GM21423 (cell line): ENCODE measurements around the gene SLC9A8.

ENCODE experiments used
- ATAC-seq: cut with Tn5 transposase; IDR thresholded peaks from one replicate; pipeline ENCODE4 v1.9.1; 2021; ENCODE audit warnings: mild to moderate bottlenecking, moderate library complexity; ENCODE audit not compliant: unreplicated experiment

SLC9A8 gene

GRCh38 chr20:49913399-49914047, 100.9 kb downstream of the SLC9A8 start:
- no peak for ATAC-seq

- no peak for ATAC-seq
Measured at GRCh38 chr20:49914310-49915117, 101.9 kb downstream of the SLC9A8 start.

DNA sequence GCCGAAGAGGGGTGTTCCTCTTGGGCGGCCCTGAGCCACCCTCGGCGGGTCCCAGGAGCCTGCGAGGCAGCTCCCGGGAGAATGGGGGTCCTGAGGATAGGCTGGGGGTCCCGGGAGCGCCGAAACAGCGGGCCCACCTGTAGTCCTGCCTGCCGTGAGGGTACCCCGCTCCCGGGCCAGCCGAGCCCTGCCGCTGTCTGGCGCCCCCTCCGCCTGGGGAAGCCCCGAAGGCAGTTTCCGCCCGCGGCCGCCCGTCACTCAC, 102.4 kb downstream of the SLC9A8 start:
- ATAC-seq = no peak

- peak; percentile 84 for ATAC-seq
Measured at GRCh38 chr20:49915380-49916145, 102.9 kb downstream of the SLC9A8 start, which contains the start of gene SPATA2. Gene SPATA2 (minus strand): TSS chr20:49915529. CDS start chr20:49908490, 7,039 bp downstream.

DNA sequence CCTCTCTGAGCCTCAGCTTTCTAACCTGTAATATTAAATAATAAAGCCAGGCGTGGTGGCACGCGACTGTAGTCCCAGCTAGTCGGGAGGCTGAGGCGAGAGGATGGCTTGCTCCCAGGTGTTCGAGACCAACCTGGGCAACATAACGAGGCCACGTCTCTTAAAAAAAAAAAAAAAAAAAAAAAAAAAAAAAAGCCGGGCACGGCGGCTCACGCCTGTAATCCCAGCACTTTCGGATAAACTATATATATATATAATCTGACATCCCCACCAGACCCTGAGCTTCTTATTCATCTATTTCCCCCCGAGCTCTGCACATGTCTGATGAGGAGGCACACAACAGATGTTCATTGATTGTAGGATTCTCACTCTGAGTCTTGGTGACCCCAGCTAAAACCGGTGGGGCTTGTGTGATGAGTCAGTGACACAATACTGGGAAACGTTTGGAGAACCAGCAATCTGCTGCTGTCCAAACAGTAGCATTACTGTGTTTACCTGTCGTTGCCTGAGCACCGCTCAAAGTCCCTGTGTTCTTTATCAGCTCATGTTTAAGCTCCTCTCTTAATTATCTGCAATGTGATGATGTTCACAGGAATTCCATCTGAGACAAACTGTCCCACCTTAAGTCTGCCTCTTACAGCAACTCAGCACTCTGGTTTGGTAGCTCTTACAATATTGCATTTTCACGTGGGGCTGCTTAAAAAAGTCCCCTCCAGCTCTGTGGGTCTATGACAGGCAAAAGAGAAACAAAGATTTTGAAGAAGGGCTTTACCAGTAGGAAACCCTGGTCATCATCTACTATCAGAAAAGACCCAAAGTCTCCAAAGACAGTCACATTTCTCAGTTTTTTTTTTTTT, 103.7 kb downstream of the SLC9A8 start:
- no peak for ATAC-seq

GRCh38 chr20:49918446-49918845, 105.8 kb downstream of the SLC9A8 start:
- no peak for ATAC-seq

DNA sequence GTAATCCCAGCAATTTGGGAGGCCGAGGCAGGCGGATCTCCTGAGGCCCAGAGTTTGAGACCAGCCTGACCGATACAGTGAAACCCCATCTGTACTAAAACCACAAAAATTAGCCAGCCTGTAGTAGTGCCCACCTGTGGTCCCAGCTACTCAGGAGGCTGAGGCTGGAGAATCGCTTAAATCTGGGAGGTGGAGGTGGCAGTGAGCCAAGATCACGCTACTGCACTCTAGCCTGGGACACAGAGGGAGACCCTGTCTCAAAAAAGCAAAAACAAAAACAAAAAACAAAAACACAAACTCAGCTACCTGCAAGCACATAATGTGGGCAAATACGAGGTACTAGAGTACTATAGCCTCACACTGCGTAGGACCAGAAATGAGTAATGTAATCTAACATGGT, 106.4 kb downstream of the SLC9A8 start:
- no peak for ATAC-seq

- no peak for ATAC-seq
Measured at GRCh38 chr20:49919461-49919860, 106.8 kb downstream of the SLC9A8 start.

GRCh38 chr20:49924247-49924646, 111.6 kb downstream of the SLC9A8 start:
- ATAC-seq = no peak

DNA sequence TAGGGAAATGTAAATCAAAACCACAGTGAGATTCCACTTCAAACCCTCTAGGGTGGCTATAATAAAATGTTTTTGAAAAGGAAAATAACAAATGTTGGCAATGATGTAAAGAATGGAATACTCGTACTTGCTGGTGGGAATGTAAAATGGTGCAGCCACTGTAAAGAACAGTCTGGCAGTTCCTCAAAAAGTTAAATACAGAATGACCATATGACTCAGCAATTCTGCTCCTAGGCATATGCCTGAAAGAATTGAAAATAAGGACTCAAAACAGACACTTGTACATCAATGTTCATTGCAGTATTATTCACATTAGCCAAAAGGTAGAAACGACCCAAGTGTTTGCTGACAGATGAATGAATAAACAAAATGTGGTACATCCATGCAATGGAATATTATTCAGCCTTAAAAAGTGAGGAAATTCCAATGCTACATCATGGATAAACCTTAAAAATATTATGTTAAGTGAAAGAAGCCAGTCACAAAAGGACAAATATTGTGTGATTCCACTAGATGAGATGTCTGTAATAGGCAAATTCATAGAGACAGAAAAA, 113.3 kb downstream of the SLC9A8 start:
- ATAC-seq = no peak

- ATAC-seq = peak; percentile 62
Measured at GRCh38 chr20:49928411-49929141, 115.9 kb downstream of the SLC9A8 start.

GRCh38 chr20:49929142-49929494, 116.5 kb downstream of the SLC9A8 start:
- ATAC-seq = no peak

DNA sequence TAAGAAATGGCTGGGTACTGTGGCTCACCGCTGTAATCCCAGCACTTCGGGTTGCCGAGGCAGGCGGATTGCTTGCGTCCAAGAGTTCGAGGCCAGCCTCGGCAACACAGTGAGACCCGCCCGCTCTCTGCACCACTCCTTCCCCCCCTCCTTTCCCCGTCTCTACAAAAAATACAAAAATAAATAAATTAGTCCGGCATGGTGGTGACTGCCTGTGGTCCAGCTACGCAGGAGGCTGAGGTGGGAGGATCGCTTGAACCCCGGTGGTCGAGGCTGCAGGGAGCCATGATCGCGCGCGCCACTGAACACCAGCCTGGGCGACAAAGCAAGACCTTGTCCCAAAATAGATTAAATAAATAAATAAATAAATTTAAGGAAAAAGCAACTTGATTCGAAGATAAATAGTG, 123.1 kb downstream of the SLC9A8 start:
- no peak for ATAC-seq

GRCh38 chr20:49936153-49937026, 123.8 kb downstream of the SLC9A8 start, which contains the start of gene RNF114:
Gene RNF114 (plus strand): TSS chr20:49936397. CDS start chr20:49936413, 16 bp downstream.
- ATAC-seq = peak; percentile 71

- ATAC-seq = peak; percentile 6
Measured at GRCh38 chr20:49937027-49937929, 124.7 kb downstream of the SLC9A8 start.

DNA sequence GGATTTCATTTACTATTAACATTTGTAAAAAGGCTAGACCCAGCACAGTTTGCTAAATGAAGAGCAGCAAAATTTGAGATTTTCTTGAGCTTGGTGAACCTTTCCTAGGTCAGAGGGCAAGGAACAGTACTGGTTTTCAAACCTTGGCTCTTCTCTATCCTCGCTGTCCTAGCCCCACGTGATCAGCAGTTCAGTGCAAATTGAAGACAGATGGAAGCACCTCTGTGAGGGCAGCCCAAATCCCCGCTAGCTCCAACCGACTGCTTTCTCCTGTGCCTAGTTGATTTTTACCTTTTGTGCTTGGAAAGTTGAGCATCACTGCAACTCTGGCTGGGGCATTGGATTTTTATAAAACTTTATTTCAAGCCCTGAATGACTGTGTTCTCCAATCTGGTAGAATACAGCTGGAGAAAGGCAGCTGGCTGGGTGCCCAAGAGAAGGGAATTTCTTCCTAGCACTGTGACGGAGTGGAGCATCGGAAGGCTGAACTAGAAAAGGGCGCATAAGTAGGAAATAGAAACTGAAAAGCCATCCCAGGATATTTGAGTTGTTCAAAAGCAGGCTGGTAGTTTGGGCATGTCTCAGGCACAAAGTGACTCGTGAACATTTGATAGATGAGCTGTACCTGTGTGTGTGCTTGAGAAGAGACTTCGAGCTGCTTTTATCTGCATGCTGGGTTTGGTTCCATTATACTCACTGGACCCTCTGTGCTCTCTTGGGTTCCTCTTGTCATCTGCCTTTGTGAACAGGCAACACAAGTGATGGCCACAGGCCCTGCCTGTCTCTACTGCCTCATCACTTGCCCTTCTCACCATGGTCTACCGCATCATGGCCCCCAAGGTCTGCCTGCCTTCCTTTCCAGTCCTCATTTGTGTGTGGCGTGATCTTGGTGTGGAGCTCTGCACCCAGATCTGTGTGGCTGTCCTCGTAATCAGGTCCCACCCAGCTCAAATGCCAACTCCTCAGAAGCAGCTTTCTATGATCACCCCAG, 125.8 kb downstream of the SLC9A8 start:
- ATAC-seq = no peak

DNA sequence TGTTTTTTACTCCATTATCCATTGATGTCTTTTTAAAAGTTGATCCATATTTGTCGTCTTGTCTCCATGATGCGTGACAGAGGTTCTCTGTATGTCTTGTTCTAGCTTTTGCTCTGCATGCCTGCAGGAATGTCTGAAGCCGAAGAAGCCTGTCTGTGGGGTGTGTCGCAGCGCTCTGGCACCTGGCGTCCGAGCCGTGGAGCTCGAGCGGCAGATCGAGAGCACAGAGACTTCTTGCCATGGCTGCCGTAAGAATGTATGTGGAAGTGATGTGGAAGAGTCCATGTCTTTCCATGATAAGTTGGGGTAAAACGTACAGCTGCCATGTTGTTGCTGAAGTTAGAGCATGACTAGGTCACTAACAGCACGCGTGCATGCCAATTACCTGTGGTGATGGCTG, 128.8 kb downstream of the SLC9A8 start:
- no peak for ATAC-seq
